Activated CD4-positive, alpha-beta T cell treated with anti-CD3 and anti-CD28 coated beads, Interleukin-10, Interleukin-2, amounts not matched to agents 100 ng/mL and 50 ng/mL, durations not matched to agents 16 hours and 8 hours (primary cell): ENCODE data around the gene ADIPOR2.

Experiments
- DNase-seq: peaks from one replicate; pipeline ENCODE4 v3.0.0-alpha.2; 2020

The ADIPOR2 gene

GRCh38 chr12:1834186-1834925 is 143.5 kb downstream of the ADIPOR2 start:
- DNase-seq, result no peak

GRCh38 chr12:1835211-1836131 is 144.6 kb downstream of the ADIPOR2 start:
- DNase-seq, result no peak

GRCh38 chr12:1836241-1836803 is 145.5 kb downstream of the ADIPOR2 start:
- no peak for DNase-seq

- no peak for DNase-seq
These were observed 146.1 kb downstream of the ADIPOR2 start for GRCh38 chr12:1836854-1837421.

GRCh38 chr12:1837541-1838204 is 146.8 kb downstream of the ADIPOR2 start:
- DNase-seq, result no peak
